ENCODE measurements around the gene SEMA3C.

GRCh38 chr7:80868566-80868965, 50.3 kb downstream of the SEMA3C start:
- TF ChIP-seq CTCF (IDR thresholded peaks at IDR 0.05; ENCODE audit: poor library complexity), result no peak
- TF ChIP-seq EZH2 (IDR thresholded peaks at IDR 0.05; ENCODE audit: borderline replicate concordance), result no peak
